Diencephalon (tissue), 1 donor: ENCODE results near the gene CTSC. TPM values are rescaled to one million over a fixed set of nuclear protein-coding genes. Genes with fewer than 3 reads are reported as not detected.

Source experiments
- total RNA-seq: library from RNA; depleted of rRNA; stranded (reverse); fragments of >200 nt; gene quantifications from one replicate; pipeline ENCODE4 v1.2.3, GENCODE V29; 2014

The CTSC gene
- total RNA-seq = 25.6 TPM

GRCh38 chr11:88337181-88337986, at the start of gene CTSC:
Gene CTSC, minus strand, starts transcription at chr11:88337736. Its CDS starts 64 bp downstream, at chr11:88337672.

Other genes starting within 250 kb of the CTSC start
- gene RAB38, start 162.3 kb downstream of the CTSC start, total RNA-seq = 1.8 TPM